K562 (cell line): ENCODE measurements around the gene KMT2D. TPM values are rescaled to one million over a fixed set of nuclear protein-coding genes. Genes with fewer than 3 reads are reported as not detected.

Experiments used
- ATAC-seq: fragments of 200-7000 bp; cut with Tn5 transposase; 3 replicates; pipeline ENCODE4 v1.9.1; 2020; ENCODE audit warnings: moderate library complexity
- BruUV-seq: library from RNA; stranded (reverse); fragments of 400-500 nt; replicated peaks from 2 replicates; lab custom pipeline; 2021; lab: Mats Ljungman, UMichigan
- CTCF ChIA-PET: fragments of 300-600 bp; formaldehyde crosslinking; extraction: SDS; loops from one replicate; lab custom pipeline; 2021; ENCODE audit warnings: low intra/inter-chr PET ratio; lab: Yijun Ruan, JAX
- POLR2A ChIA-PET: fragments of 300-600, 350-650 bp; sonication (Branson Sonifier 250); formaldehyde crosslinking; extraction: SDS; loops from one replicate; lab custom pipeline; 2021; ENCODE audit warnings: antibody characterized with exemption, inconsistent platforms; lab: Yijun Ruan, JAX
- DNase-seq, 4 experiments: peaks; one replicate each; pipeline versions ENCODE4 v3.0.0 to v3.0.0-alpha.2; 2011 to 2018; ENCODE audit warnings: low spot score in 3 of 4, mixed read lengths in 3 of 4; ENCODE audit errors: extremely low read depth in 1 of 4
- FAIRE-seq: peaks from 2 replicates; lab custom pipeline; 2011; peaks lifted over from hg19 to GRCh38; lab: Jason Lieb, UNC
- H2AFZ ChIP-seq: 2 replicates; pipeline ENCODE4 v1.6.0; 2011; ENCODE audit warnings: low read depth, low read length, control low read depth, inconsistent platforms
- H3K27ac ChIP-seq: fragments of 200-600 bp; 3 replicates; pipeline ENCODE4 v1.8.0; 2011; ENCODE audit warnings: low read depth, mild to moderate bottlenecking, control low read depth, inconsistent platforms, low read length, moderate library complexity, mixed read lengths; ENCODE audit errors: extremely low read depth
- H3K27me3 ChIP-seq, 2 experiments: fragments of 300-600 bp in 1 of 2; 2 replicates in 1 of 2; 3 replicates in 1 of 2; pipeline versions ENCODE4 v1.6.0 to v1.8.0; 2011; ENCODE audit warnings: inconsistent platforms in 2 of 2, low read length in 2 of 2, mild to moderate bottlenecking in 1 of 2, mixed read lengths in 1 of 2, moderate library complexity in 1 of 2; ENCODE audit not compliant: control insufficient read depth in 2 of 2, insufficient read depth in 2 of 2
- H3K36me3 ChIP-seq: fragments of 300-600 bp; 3 replicates; pipeline ENCODE4 v1.8.0; 2011; ENCODE audit warnings: mild to moderate bottlenecking, low read length, inconsistent platforms; ENCODE audit not compliant: control insufficient read depth, insufficient read depth
- H3K4me1 ChIP-seq, 2 experiments: fragments of 200-600 bp in 1 of 2; replicated peaks in 1 of 2; 2 replicates in 1 of 2; 3 replicates in 1 of 2; pipeline versions ENCODE4 v1.5.1 to v1.8.0; 2011; ENCODE audit warnings: inconsistent platforms in 2 of 2, low read length in 2 of 2, mild to moderate bottlenecking in 1 of 2, mixed read lengths in 1 of 2, moderate library complexity in 1 of 2; ENCODE audit not compliant: control insufficient read depth in 2 of 2, insufficient read depth in 2 of 2
- H3K4me2 ChIP-seq: 2 replicates; pipeline ENCODE4 v1.6.1; 2011; ENCODE audit warnings: low read length, control low read depth, inconsistent platforms, mixed read lengths; ENCODE audit not compliant: insufficient read depth
- H3K4me3 ChIP-seq: fragments of 200-600 bp; sonication (generic), shearing (Covaris generic); 2 replicates; pipeline ENCODE4 v1.5.1; 2016; ENCODE audit warnings: control low read depth, inconsistent platforms
- H3K79me2 ChIP-seq: fragments of 200-600 bp; 3 replicates; pipeline ENCODE4 v1.8.0; 2011; ENCODE audit warnings: low read length, inconsistent platforms; ENCODE audit not compliant: control insufficient read depth, insufficient read depth
- H3K9ac ChIP-seq, 2 experiments: 2 replicates each; pipeline versions ENCODE4 v1.6.0 to v1.6.1; 2011; ENCODE audit warnings: low read depth in 2 of 2, low read length in 2 of 2, control low read depth in 1 of 2, inconsistent platforms in 1 of 2, mild to moderate bottlenecking in 1 of 2, mixed read lengths in 1 of 2; ENCODE audit not compliant: insufficient read depth in 1 of 2
- H3K9me1 ChIP-seq: one replicate; pipeline ENCODE4 v1.6.0; 2011; ENCODE audit warnings: inconsistent platforms, mild to moderate bottlenecking, low read length, moderate library complexity; ENCODE audit not compliant: control insufficient read depth, insufficient read depth
- H3K9me3 ChIP-seq: replicated peaks from 2 replicates; pipeline ENCODE4 v1.5.1; 2011; ENCODE audit warnings: low read depth, low read length, inconsistent platforms; ENCODE audit not compliant: control insufficient read depth, insufficient read depth
- H4K20me1 ChIP-seq: replicated peaks from 2 replicates; pipeline ENCODE4 v1.6.1; 2011; ENCODE audit warnings: low read length, inconsistent platforms, mixed read lengths; ENCODE audit not compliant: control insufficient read depth, insufficient read depth
- ATF4 ChIP-seq: fragments of 450-650 bp; formaldehyde crosslinking; IDR thresholded peaks from 2 replicates; pipeline ENCODE4 v1.4.0; 2022; ENCODE audit warnings: mild to moderate bottlenecking, moderate library complexity
- CREB3L1 ChIP-seq: fragments of 450-650 bp; IDR thresholded peaks from 2 replicates; pipeline ENCODE4 v1.6.1; 2014; ENCODE audit warnings: low read depth, mild to moderate bottlenecking, moderate library complexity, borderline replicate concordance
- CXXC5 ChIP-seq: fragments of 250-450 bp; sonication (Bioruptor Pico); IDR thresholded peaks from 2 replicates; pipeline ENCODE4 v1.8.0; 2022; ENCODE audit warnings: inconsistent platforms, mild to moderate bottlenecking, moderate library complexity
- EP300 ChIP-seq: IDR thresholded peaks from 2 replicates; pipeline ENCODE4 v1.6.1; 2012; ENCODE audit warnings: low read length, improper control_type of control experiment
- MBD2 ChIP-seq: sonication (generic); IDR thresholded peaks from 2 replicates; pipeline ENCODE4 v1.6.1; 2016; ENCODE audit warnings: low read depth, borderline replicate concordance
- MTF1 ChIP-seq: fragments of 250-450 bp; sonication (Bioruptor Pico); IDR thresholded peaks from 2 replicates; pipeline ENCODE4 v1.9.0; 2021; ENCODE audit warnings: moderate library complexity, mild to moderate bottlenecking, inconsistent platforms, borderline replicate concordance
- NRF1 ChIP-seq, 2 experiments: fragments of 450-650 bp; IDR thresholded peaks in 1 of 2; conservative IDR thresholded peaks in 1 of 2; 2 replicates each; pipeline ENCODE4 v1.6.1; 2014; ENCODE audit warnings: mild to moderate bottlenecking in 2 of 2
- PREB ChIP-seq: sonication (generic); formaldehyde crosslinking; IDR thresholded peaks from 2 replicates; pipeline ENCODE4 v1.8.1; 2023; ENCODE audit warnings: mild to moderate bottlenecking, missing genetic modification reagents
- TFAP4 ChIP-seq: sonication (generic); formaldehyde crosslinking; IDR thresholded peaks from 2 replicates; pipeline ENCODE4 v1.8.0; 2022; ENCODE audit warnings: missing genetic modification reagents, mild to moderate bottlenecking, moderate library complexity, borderline replicate concordance
- TRIM24 ChIP-seq, 2 experiments: fragments of 450-650 bp; IDR thresholded peaks; 2 replicates each; pipeline ENCODE4 v1.6.1; 2016
- U2AF2 ChIP-seq: fragments of 200-400 bp; formaldehyde crosslinking; optimal IDR thresholded peaks from 2 replicates; pipeline ENCODE3; 2017; ENCODE audit warnings: low read depth, mild to moderate bottlenecking, low read length
- UBTF ChIP-seq, 2 experiments: IDR thresholded peaks; 2 replicates each; pipeline ENCODE4 v1.6.1; 2012; ENCODE audit warnings: improper control_type of control experiment in 2 of 2, low read depth in 2 of 2, low read length in 2 of 2, borderline replicate concordance in 1 of 2
- ZFP36 ChIP-seq: fragments of 150-350 bp; IDR thresholded peaks from 2 replicates; pipeline ENCODE4 v1.6.1; 2018; ENCODE audit warnings: low read length, low read depth; ENCODE audit not compliant: partially characterized antibody
- WGBS: fragments of 100-300 bp; shearing (Covaris generic); methylation state at CpG from one replicate; pipeline ENCODE4 v1.1.6; 2016; ENCODE audit warnings: low coverage, mixed read lengths; ENCODE audit not compliant: insufficient coverage; ENCODE audit errors: missing lambda C conversion rate; 5-methylcytosine and 5-hydroxymethylcytosine counted together
- in situ Hi-C: fragments of 300-500 bp; cut with MboI; formaldehyde crosslinking; loops from 4 replicates; pipeline ENCODE4 v1.15.0; 2018; ENCODE audit warnings: inconsistent platforms, mixed read lengths
- intact Hi-C: fragments of 100-400 bp; cut with micrococcal nuclease; formaldehyde crosslinking; loops from 2 replicates; pipeline ENCODE4 v1.14.2; 2022
- polyA plus RNA-seq, 8 experiments: library from polyadenylated mRNA; depleted of rRNA in 4 of 8; stranded (reverse) in 5 of 8; unstranded in 3 of 8; fragments of >200 nt; fragmentation: Nextera tagmentation in 2 of 8; fragmentation: Illumina TruSeq in 1 of 8; extraction: Ambion mirVana in 2 of 8; extraction: Trizol in 1 of 8; gene quantifications; 2 replicates each; pipeline versions ENCODE4 v1.2.1 to v1.2.3, GENCODE V29; 2011 to 2014; ENCODE audit warnings: inconsistent platforms in 1 of 8, missing spikeins in 1 of 8
- total RNA-seq, 7 experiments: library from RNA; depleted of rRNA in 6 of 7; stranded (reverse); fragments of >200 nt in 6 of 7; fragmentation: Illumina TruSeq in 2 of 7; extraction: Trizol in 2 of 7; gene quantifications; 2 replicates each; pipeline versions ENCODE4 v1.2.1 to v1.2.3, GENCODE V29; 2011 to 2021; ENCODE audit warnings: low replicate concordance in 1 of 7

Gene KMT2D
- total and polyA plus RNA-seq, 9 of the 15 experiments (the other 6 are each of a cell fraction or from before 2014, with no cell fraction given), result 0.22 to 93.7 (median 13.7) TPM

GRCh38 chr12:49055978-49056754, 4.4 kb downstream of the KMT2D start:
- Histone ChIP-seq H3K4me2 (peak overlapping the region; percentile 94), H3K27me3 (no peaks in the 10 kb centered on the region), H4K20me1 (peaks cover 51% of the 10 kb centered on the region), H3K9me3 (no peaks in the 10 kb centered on the region), H3K9ac (peak overlapping the region; percentile 96 to 98; a peak in 3 of 4 replicates), H3K4me3 (peak overlapping the region; percentile 94), H3K9me1 (peaks cover 4% of the 10 kb centered on the region), H3K4me1 (peaks cover 12 to 19% of the 10 kb centered on the region in 2 experiments; a peak in 4 of 5 replicates), H2AFZ (no peak overlapping the region), H3K36me3 (peaks cover 59% of the 10 kb centered on the region), H3K79me2 (peaks cover 80% of the 10 kb centered on the region), H3K27ac (peak overlapping the region; percentile 65)
- intact Hi-C loops (no loop called here), in situ Hi-C loops (no loop called here)
- no TSS peak for BruUV-seq
- CTCF ChIA-PET, result no interaction called here
- peak; percentile 65 to 87 (median 78) for DNase-seq
- FAIRE-seq, result peak; percentile 100
- WGBS, result 13% methylated on average over 7 of the region's 7 CpGs
- POLR2A ChIA-PET, result interaction anchor here (0.6 to 6.4 kb wide), 12 partner anchors 9 to 211 kb away, joined by 3 to 40 read pairs (median 4); partner anchors contain the start of genes RHEBL1 and TUBA1B
- peak; percentile 88 for ATAC-seq
- TF ChIP-seq TRIM24 (IDR thresholded peaks at IDR 0.05), result peak in 1 of 2 experiments; percentile 47; a peak in 2 of 4 replicates
- no peak for TF ChIP-seq MTF1 (CRISPR knock-in tag)
- TF ChIP-seq CREB3L1, result peak; percentile 27; the same call in 1 of the 2 replicates
- no peak for TF ChIP-seq MBD2
- no peak for TF ChIP-seq PREB (CRISPR knock-in tag)
- TF ChIP-seq EP300, result peak; percentile 61
- no peak for TF ChIP-seq ATF4 (CRISPR knock-in tag)
- peak; percentile 95 for TF ChIP-seq ZFP36
- no peak for TF ChIP-seq U2AF2
- TF ChIP-seq CXXC5, result peak; percentile 51
- peak; percentile 90 to 92 for TF ChIP-seq NRF1 (conservative IDR thresholded peaks at IDR 0.05 in 1 of 2, IDR thresholded peaks at IDR 0.05 in 1 of 2)
- TF ChIP-seq UBTF (IDR thresholded peaks at IDR 0.05; ENCODE audit: borderline replicate concordance in 1 of 2, low read depth in 2 of 2, low read length in 2 of 2), result peak in 1 of 2 experiments; percentile 61; a peak in 1 of 4 replicates
- peak; percentile 28; the same call in 1 of the 2 replicates for TF ChIP-seq TFAP4 (CRISPR knock-in tag)
